Activated CD8-positive, alpha-beta memory T cell treated with anti-CD3 and anti-CD28 coated beads, Interleukin-2, amount 50 U/mL, for 24 hours (primary cell): Measurements from ENCODE around the gene VWA5B1.

ENCODE experiments used
- DNase-seq: peaks from one replicate; pipeline ENCODE4 v3.0.0-alpha.2; 2020; ENCODE audit errors: extremely low read depth

The VWA5B1 gene

GRCh38 chr1:20349561-20349960, 58.9 kb downstream of the VWA5B1 start:
- no peak for DNase-seq

- no peak for DNase-seq
Observed at GRCh38 chr1:20349971-20350370, 59.3 kb downstream of the VWA5B1 start.

- DNase-seq, result no peak
Observed at GRCh38 chr1:20350421-20350820, 59.7 kb downstream of the VWA5B1 start.

- no peak for DNase-seq
Observed at GRCh38 chr1:20351911-20352701, 61.4 kb downstream of the VWA5B1 start.

- DNase-seq, result no peak
Observed at GRCh38 chr1:20353836-20354235, 63.2 kb downstream of the VWA5B1 start.

GRCh38 chr1:20354610-20355009, 63.9 kb downstream of the VWA5B1 start:
- DNase-seq, result no peak

- no peak for DNase-seq
Observed at GRCh38 chr1:20355101-20355827, 64.6 kb downstream of the VWA5B1 start.

- no peak for DNase-seq
Observed at GRCh38 chr1:20355828-20356735, 65.4 kb downstream of the VWA5B1 start.

GRCh38 chr1:20356850-20357459, 66.3 kb downstream of the VWA5B1 start:
- no peak for DNase-seq

GRCh38 chr1:20357796-20358195, 67.1 kb downstream of the VWA5B1 start:
- no peak for DNase-seq

GRCh38 chr1:20358761-20359263, 68.1 kb downstream of the VWA5B1 start:
- no peak for DNase-seq

- peak; percentile 17 for DNase-seq
Observed at GRCh38 chr1:20359451-20360330, 69.0 kb downstream of the VWA5B1 start.

GRCh38 chr1:20361401-20361800, 70.7 kb downstream of the VWA5B1 start:
- no peak for DNase-seq

- DNase-seq, result no peak
Observed at GRCh38 chr1:20361805-20362381, 71.2 kb downstream of the VWA5B1 start.

GRCh38 chr1:20362856-20363255, 72.2 kb downstream of the VWA5B1 start:
- no peak for DNase-seq

- no peak for DNase-seq
Observed at GRCh38 chr1:20365421-20366055, 74.9 kb downstream of the VWA5B1 start.

GRCh38 chr1:20366056-20366462, 75.4 kb downstream of the VWA5B1 start:
- no peak for DNase-seq

GRCh38 chr1:20366463-20367115, 75.9 kb downstream of the VWA5B1 start:
- no peak for DNase-seq

- no peak for DNase-seq
Observed at GRCh38 chr1:20367116-20367585, 76.5 kb downstream of the VWA5B1 start.
